NCI-H345 treated with DMSO at 0.1 percent for 48 hours (cell line): ENCODE measurements around the gene KCNJ14.
A peak's percentile ranks its signal among the peaks of the same experiment; 100 is the strongest.
"Not testable (repeated sequence)": the region's sequence is repeated elsewhere in the genome, so short reads cannot be mapped to it uniquely, and the experiment has no call there.

Experiments used
- DNase-seq: peaks from one replicate; lab custom pipeline; 2025; ENCODE audit not compliant: unreplicated experiment; lab: John Stamatoyannopoulos, UW

Gene KCNJ14

GRCh38 chr19:48487544-48487943, 32.2 kb downstream of the KCNJ14 start:
- no peak for DNase-seq

GRCh38 chr19:48487948-48488347, 32.6 kb downstream of the KCNJ14 start:
- no peak for DNase-seq

- DNase-seq = not testable (repeated sequence)
Observed at GRCh38 chr19:48488478-48488877, 33.1 kb downstream of the KCNJ14 start.

GRCh38 chr19:48489608-48490216, 34.3 kb downstream of the KCNJ14 start:
- DNase-seq = no peak

DNA sequence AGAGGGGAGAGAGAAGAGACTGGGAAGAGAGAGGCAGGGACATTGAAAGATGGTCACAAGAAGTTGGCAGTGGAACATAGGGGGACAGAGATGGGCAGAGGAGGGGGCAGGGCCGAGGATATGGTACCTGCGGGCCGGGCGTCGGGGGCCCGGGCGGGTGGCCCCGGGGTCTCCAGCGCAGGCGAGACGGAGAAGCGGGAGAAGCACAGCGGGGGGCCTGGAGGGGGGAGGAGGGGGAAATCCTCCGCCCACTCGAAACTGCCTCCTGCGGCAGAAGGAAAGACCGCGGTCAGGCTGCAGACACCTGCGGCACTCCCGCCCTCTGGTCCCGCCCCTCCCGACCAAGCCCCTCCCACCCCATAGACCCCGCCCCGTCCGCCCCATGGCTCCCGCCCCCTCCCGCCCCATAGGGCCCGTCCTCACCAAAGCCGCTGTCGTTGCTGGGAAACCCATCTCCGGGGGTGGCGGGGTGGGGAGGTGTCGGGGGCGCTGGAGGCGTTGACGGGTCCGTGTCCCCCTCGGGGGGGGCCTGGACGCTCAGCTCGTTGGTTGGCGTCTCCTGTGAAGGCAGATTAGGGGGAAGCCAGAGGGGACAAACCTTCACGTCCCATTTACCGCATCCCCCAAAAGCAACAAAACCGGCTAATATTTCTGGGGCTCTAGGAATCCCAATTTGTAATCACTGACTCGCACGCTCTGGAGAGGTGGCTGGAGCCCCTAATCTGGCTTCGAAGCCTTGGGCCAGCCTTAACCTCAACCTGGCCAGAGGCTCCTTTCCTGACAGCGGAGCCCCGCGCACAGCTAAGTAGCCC, 35.8 kb downstream of the KCNJ14 start:
- DNase-seq = no peak

GRCh38 chr19:48491793-48492123, 36.4 kb downstream of the KCNJ14 start:
- no peak for DNase-seq

DNA sequence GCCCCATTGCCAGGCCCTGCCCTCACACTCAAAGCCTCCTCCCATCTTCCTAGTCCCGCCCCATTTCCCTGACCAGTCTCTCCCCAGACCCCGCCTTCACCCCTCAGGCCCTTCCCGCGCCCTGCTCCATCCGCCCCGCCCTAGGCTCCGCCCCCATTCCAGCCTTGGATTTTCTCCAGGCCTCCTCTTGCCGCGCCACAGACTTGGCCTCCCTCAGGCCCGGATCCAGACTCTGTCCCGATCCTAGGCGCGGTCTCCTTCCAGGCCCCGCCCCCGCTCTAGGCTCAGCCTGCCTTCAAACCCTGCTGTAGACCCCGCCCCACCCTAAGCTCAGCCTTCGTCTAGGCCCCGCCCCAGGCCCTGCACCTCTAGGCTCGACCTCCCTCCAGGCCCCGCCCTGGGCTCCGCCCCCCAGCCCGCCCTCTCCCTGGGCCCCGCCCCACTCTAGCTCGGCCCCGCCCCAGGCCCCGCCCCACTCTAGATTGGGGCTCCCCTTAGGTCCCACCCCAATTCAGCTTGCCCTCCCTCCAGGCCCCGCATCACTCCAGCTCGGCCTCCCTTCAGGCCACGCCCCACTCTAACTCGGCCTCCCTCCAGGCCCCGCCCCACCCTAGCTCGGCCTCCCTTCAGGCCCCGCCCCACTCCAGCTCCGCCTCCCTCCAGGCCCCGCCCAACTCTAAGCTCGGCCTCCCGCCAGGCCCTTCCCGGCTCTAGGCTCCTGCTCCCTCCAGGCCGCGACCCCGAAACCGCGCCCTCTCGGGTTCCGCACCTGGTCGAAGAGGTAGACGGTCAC, 37.7 kb downstream of the KCNJ14 start:
- peak; percentile 94 for DNase-seq

DNA sequence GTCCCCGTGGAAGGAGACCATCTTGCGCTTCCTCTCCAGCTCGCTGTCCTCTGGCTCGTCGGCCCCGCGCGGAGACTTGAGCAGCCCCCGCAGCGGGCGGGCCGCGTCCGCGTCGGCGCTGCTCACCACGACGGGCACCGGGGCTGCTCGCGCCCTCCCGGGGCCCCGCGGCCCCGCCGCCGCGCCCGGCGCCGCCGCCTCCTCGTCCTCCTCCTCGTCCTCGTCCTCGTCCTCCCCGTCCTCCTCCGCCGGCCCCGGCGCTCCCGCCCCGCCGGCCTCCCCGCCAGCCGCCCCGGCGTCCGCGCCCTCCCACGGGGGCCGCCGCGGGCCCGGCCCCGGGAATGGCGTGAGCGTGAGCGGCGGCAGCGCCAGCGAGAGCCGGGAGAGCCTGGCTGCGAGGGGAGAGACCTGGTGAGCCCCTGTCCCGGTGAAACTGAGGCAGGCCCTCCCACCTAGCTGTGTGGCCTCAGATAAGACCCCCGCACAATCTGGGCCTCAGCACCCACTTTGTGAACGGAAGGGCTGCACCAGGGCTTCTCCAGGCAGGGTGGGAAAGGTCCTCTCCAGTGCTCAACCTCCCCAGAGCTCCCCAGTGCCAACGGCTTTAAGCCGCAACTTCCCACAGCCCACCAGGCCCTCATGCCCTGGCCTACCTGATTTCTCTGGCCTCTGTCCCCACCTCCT, 38.5 kb downstream of the KCNJ14 start:
- DNase-seq = no peak

- no peak for DNase-seq
Observed at GRCh38 chr19:48495396-48495795, 40.0 kb downstream of the KCNJ14 start.

- no peak for DNase-seq
Observed at GRCh38 chr19:48496959-48497727, 41.8 kb downstream of the KCNJ14 start.

GRCh38 chr19:48497728-48498594, 42.6 kb downstream of the KCNJ14 start:
- DNase-seq = no peak

DNA sequence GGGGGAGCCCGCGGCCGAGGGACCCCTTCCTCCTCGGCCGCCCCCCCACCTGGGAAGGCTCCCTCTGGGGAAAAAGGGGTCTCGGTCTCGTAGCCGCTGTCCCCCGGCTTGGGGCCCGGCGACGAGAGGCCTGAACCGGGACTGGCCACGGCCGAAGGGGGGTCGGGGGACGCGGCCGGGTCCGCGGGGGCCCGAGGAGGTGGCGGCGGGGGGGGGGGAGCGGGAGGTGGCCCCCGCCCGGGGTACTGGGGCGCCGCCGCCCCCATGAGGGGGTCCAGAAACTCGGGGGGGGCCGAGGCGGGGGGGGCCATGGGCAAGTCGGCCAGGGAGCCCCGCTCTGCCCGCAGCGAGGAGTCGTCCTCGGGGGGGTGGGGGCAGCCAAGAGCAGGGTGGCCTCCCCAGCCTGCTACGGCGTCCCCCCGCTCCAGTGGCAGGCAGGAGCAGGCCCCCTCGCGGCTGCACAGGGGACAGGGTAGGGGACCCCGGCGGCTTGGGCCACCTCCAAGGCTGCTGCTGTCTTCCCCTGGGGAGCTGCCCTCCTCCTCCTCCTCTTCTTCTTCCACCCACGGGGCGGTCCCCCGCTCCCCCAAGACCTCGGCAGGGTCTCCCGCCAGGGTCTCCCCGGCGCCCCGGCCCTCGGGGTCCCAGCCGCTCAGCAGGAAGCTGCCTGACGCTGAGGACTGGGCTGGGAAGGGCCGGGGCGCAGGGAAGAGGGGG, 43.4 kb downstream of the KCNJ14 start:
- no peak for DNase-seq

DNA sequence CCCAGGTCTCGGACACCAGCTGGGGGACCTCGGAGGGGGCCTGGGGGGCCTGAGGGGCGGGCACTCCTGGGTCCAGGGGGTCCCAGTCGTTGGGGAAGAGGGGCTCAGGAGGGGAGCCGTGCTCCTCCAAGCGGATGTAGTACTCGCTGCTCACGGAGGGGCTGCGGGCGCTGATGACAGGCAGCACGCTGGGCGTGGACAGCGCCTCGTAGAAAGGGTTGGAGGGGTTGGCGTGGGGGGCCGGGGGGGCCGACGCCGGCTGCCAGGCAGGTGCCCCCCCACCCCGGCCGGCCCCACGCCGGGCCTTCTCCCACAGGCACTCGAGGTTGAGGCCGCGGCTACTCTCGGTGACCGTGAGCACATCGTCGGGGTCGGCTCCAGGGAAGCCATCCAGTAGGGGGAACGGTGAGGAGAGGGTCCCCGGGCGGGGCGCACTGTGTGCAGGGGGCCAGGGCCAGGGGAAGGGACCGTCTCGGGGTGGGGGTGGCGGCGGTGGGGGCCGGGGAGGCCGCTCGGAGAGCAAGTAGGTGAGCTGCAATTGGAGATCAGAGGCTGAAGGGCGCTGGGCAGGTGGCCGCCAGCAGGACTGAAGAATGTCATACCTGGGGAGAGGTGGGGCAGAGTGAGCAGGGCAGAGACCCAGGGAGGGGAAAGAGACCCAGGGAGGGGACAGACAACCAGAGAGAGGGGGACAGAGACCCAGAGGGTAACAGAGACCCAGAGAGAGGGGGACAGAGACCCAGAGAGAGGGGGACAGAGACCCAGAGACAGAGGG, 44.1 kb downstream of the KCNJ14 start:
- DNase-seq = no peak

DNA sequence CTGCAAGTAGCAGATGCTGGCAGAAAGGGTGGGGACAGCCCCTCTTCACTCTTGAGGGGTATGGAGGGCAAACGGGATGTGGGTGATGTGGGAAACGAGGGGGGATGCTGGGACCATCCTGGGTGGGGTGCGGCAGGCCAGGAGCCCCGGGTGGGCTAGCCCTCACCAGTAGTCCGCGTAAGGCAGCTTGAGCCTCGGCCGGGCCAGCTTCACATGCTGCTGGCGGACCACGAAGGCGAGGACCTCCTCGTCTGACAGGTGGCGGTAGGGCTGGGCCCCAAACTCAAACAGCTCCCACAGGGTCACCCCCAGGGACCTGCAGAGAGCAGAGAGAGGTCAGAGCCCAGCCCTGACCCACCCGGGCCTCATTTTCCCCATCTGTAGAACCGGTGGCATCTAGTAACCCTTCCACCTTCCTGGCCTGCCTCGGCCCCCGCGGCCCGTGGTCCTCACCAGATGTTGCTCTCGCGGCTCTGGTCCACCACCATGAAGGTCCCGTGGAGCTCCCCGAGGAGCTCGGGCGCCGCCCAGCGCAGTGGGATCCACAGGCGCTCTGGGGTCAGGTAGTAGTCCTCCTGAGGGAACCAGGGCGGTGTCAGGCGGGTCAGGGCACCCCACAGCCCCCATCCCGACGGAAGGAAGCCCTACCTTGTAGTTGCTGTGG, 45.6 kb downstream of the KCNJ14 start:
- no peak for DNase-seq

DNA sequence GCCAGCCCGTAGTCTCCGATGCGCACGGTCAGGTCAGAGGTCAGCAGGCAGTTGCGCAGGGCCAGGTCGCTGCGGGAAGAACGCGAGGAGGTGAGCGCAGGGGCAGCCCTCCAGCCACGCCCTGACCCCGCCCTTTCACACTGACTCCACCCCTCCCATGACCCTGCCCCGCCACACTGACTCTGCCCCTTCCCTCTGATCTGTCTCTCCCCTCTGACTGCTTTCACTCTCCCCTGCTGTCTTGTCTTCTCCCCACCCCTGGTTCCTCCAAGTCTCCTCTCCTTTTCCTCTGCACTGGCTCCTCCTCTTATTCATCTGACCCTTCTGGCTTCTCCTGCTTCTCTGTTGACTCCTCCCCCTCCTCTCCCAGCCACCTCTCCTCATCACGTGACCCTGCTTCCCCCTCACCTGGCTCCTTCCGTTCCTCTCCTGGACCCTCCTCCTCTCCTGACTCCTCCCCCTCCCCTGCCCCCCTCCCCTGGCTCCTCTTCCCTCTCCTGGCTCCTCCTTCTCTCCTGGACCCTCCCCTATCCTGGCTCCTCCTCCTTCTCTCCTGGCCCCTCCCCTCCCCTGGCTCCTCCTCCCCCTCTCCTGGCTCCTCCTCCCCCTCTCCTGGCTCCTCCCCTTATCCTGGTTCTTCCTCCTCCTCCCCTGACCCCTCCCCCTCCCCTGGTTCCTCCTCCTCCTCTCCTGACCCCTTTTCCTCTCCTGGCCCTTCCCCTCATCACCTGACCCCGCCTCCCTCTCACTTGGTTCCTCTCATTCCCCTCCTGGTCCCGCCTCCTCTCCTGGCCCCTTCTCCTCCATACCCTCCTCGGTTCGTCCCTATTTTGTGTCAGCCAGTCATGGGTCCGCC, 46.3 kb downstream of the KCNJ14 start:
- peak; percentile 89 for DNase-seq

GRCh38 chr19:48502350-48503018, 47.1 kb downstream of the KCNJ14 start:
- no peak for DNase-seq
